ENCODE data around the gene MYRF.

- peak; percentile 26; the same call in 1 of the 2 replicates for TF ChIP-seq SAFB2 (CRISPR knock-in tag; IDR thresholded peaks at IDR 0.05; ENCODE audit: borderline replicate concordance, low read depth)
- TF ChIP-seq POLR2A (IDR thresholded peaks at IDR 0.05; ENCODE audit: insufficient read depth in 1 of 2, low read depth in 2 of 2, low read length in 2 of 2) = no peak
- TF ChIP-seq ZNF7 (CRISPR knock-in tag; IDR thresholded peaks at IDR 0.05) = no peak
- TF ChIP-seq KLF13 (CRISPR knock-in tag; IDR thresholded peaks at IDR 0.05) = no peak
- TF ChIP-seq NFATC3 (CRISPR knock-in tag; IDR thresholded peaks at IDR 0.05) = no peak
- TF ChIP-seq, protein P1, sequence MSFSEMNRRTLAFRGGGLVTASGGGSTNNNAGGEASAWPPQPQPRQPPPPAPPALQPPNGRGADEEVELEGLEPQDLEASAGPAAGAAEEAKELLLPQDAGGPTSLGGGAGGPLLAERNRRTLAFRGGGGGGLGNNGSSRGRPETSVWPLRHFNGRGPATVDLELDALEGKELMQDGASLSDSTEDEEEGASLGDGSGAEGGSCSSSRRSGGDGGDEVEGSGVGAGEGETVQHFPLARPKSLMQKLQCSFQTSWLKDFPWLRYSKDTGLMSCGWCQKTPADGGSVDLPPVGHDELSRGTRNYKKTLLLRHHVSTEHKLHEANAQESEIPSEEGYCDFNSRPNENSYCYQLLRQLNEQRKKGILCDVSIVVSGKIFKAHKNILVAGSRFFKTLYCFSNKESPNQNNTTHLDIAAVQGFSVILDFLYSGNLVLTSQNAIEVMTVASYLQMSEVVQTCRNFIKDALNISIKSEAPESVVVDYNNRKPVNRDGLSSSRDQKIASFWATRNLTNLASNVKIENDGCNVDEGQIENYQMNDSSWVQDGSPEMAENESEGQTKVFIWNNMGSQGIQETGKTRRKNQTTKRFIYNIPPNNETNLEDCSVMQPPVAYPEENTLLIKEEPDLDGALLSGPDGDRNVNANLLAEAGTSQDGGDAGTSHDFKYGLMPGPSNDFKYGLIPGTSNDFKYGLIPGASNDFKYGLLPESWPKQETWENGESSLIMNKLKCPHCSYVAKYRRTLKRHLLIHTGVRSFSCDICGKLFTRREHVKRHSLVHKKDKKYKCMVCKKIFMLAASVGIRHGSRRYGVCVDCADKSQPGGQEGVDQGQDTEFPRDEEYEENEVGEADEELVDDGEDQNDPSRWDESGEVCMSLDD (CRISPR knock-in tag; IDR thresholded peaks at IDR 0.05; ENCODE audit: borderline replicate concordance) = no peak
- no peak for TF ChIP-seq ZNF263 (CRISPR knock-in tag; IDR thresholded peaks at IDR 0.05)
- no peak for TF ChIP-seq TERF1 (CRISPR knock-in tag; IDR thresholded peaks at IDR 0.05)
- TF ChIP-seq FOXM1 (CRISPR knock-in tag; IDR thresholded peaks at IDR 0.05) = no peak
- TF ChIP-seq, protein P2, sequence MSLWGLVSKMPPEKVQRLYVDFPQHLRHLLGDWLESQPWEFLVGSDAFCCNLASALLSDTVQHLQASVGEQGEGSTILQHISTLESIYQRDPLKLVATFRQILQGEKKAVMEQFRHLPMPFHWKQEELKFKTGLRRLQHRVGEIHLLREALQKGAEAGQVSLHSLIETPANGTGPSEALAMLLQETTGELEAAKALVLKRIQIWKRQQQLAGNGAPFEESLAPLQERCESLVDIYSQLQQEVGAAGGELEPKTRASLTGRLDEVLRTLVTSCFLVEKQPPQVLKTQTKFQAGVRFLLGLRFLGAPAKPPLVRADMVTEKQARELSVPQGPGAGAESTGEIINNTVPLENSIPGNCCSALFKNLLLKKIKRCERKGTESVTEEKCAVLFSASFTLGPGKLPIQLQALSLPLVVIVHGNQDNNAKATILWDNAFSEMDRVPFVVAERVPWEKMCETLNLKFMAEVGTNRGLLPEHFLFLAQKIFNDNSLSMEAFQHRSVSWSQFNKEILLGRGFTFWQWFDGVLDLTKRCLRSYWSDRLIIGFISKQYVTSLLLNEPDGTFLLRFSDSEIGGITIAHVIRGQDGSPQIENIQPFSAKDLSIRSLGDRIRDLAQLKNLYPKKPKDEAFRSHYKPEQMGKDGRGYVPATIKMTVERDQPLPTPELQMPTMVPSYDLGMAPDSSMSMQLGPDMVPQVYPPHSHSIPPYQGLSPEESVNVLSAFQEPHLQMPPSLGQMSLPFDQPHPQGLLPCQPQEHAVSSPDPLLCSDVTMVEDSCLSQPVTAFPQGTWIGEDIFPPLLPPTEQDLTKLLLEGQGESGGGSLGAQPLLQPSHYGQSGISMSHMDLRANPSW (CRISPR knock-in tag; IDR thresholded peaks at IDR 0.05; ENCODE audit: borderline replicate concordance) = no peak
- TF ChIP-seq PRDM4 (CRISPR knock-in tag; IDR thresholded peaks at IDR 0.05; ENCODE audit: borderline replicate concordance) = no peak
- no peak for TF ChIP-seq BHLHE40 (IDR thresholded peaks at IDR 0.05; ENCODE audit: low read length)
- TF ChIP-seq HIVEP1 (CRISPR knock-in tag; IDR thresholded peaks at IDR 0.05) = no peak; the same call in 1 of the 2 replicates
These were observed 4.9 kb downstream of the MYRF start for GRCh38 chr11:61757213-61757862.

All from HepG2 (cell line).